ENCODE measurements around the gene CRHR2.
A peak's percentile ranks its signal among the peaks of the same experiment; 100 is the strongest.

DNA sequence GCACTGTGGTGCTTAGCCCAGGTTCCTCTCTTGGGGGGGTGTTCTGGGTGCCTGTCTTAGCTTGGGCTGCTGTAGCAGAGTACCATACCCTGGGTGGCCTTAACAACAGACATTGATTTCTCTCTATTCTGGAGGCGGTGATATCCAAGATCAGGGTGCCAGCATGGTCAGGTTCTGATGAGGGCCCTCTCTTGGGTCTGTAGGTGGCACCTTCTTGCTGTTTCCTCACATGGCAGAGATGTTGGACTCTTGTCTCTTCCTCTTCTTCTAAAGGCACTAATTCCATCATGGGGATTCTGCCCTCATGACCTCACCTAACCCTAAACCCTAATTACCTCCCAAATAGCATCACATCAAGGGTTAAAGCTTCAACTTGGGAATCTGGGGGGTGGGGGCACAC is 19.9 kb upstream of the CRHR2 start:
- TF ChIP-seq, protein P1, sequence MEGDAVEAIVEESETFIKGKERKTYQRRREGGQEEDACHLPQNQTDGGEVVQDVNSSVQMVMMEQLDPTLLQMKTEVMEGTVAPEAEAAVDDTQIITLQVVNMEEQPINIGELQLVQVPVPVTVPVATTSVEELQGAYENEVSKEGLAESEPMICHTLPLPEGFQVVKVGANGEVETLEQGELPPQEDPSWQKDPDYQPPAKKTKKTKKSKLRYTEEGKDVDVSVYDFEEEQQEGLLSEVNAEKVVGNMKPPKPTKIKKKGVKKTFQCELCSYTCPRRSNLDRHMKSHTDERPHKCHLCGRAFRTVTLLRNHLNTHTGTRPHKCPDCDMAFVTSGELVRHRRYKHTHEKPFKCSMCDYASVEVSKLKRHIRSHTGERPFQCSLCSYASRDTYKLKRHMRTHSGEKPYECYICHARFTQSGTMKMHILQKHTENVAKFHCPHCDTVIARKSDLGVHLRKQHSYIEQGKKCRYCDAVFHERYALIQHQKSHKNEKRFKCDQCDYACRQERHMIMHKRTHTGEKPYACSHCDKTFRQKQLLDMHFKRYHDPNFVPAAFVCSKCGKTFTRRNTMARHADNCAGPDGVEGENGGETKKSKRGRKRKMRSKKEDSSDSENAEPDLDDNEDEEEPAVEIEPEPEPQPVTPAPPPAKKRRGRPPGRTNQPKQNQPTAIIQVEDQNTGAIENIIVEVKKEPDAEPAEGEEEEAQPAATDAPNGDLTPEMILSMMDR (IDR thresholded peaks at IDR 0.05; ENCODE audit: low read length): peak; percentile 32; the same call in 1 of the 2 replicates
- TF ChIP-seq EZH2 (IDR thresholded peaks at IDR 0.05; ENCODE audit: borderline replicate concordance, low read length): no peak
